Measurements from ENCODE around the gene PLA2G2F.

GRCh38 chr1:20167126-20167525 is 28.0 kb downstream of the PLA2G2F start:
- TF ChIP-seq CTCF (IDR thresholded peaks at IDR 0.05; ENCODE audit: poor library complexity): no peak
- TF ChIP-seq EZH2 (IDR thresholded peaks at IDR 0.05; ENCODE audit: borderline replicate concordance): no peak

Measured in hepatocyte (in vitro differentiated cells).